ENCODE data around the gene CLCF1. TPM values are rescaled to one million over a fixed set of nuclear protein-coding genes. Genes with fewer than 3 reads are reported as not detected.

Gene CLCF1
- total RNA-seq, 6 donors from 2014 or later: 3.7 to 29.5 (median 6.0) TPM

- ATAC-seq (ENCODE audit: low FRiP score in 2 of 2): peak; percentile 95 to 97
- peak; percentile 99 for DNase-seq
- H3K27me3 ChIP-seq: no peaks in the 10 kb centered on the region
- TF ChIP-seq POLR2A (IDR thresholded peaks at IDR 0.05): peak in 3 of 4 donors; percentile 86 to 97 (median 90)
- TF ChIP-seq POLR2AphosphoS5 (IDR thresholded peaks at IDR 0.05): peak; percentile 94 to 95
- peak in 3 of 6 experiments; percentile 3 to 13 (median 13) for TF ChIP-seq CTCF (IDR thresholded peaks at IDR 0.05)
- TF ChIP-seq EP300 (IDR thresholded peaks at IDR 0.05): peak in 1 of 4 donors; percentile 72
- WGBS, 2 donors: 0% methylated on average over 26 to 36 of the region's 37 CpGs
- H3K4me1 ChIP-seq: peaks cover 55 to 75% (median 64%) of the 10 kb centered on the region in 4 donors
- H3K4me3 ChIP-seq: peak within 1 kb of the TSS; percentile 55 to 73 (median 66)
- H3K36me3 ChIP-seq: no peaks in the 10 kb centered on the region
- H3K9me3 ChIP-seq: no peaks in the 10 kb centered on the region
- H3K27ac ChIP-seq: peak within 1 kb of the TSS; percentile 97 to 100 (median 98)
Observed at GRCh38 chr11:67353317-67354074, 19.9 kb downstream of the CLCF1 start, which contains the start of gene POLD4. Gene POLD4 (minus strand): TSS chr11:67353546. CDS start chr11:67353399, 147 bp downstream.

DNA sequence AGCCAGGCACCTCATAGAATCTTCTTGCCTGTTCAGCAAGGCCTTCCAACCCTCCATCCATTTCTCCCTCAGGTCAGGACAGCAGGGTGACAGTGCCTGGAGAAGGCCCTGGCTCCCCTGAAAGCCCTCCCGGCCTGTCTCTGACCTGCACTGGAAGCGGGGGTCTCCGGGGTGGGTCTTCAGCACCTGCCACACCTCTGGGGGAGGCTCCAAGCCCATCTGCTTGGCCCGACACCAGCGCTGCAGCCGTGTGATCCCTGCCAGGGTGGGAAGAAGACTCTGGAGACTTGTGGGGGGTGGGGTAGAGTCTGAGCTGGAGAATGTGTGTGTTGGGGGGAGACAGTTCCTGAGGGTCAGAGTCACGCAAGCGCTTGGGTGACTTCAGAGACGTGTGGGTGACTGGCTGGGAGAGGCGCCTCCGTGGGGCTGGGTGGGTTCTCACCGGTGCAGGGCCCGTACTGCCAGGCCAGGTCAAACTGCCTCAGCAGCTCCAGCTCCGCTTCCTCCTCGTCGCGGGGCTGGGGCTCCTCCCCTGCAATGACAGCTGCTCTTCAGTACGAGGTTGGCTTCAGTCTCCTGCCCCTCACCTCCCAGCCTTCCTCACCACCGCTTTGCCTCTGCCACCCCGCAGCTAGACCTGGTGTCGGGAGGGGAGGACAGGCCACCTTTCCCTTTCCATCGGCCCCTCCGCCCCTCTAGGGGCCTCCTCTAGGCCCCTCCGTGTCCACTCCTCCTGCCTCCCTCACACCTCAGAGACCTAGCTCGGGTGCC, 20.7 kb downstream of the CLCF1 start:
- Histone ChIP-seq H3K27ac (peak overlapping the region; percentile 97 to 100 (median 98)), H3K36me3 (no peaks in the 10 kb centered on the region), H3K4me1 (peaks cover 55 to 68% (median 64%) of the 10 kb centered on the region in 4 donors), H3K9me3 (no peaks in the 10 kb centered on the region), H3K4me3 (peak overlapping the region; percentile 55 to 73 (median 66)), H3K27me3 (no peaks in the 10 kb centered on the region)
- ATAC-seq (ENCODE audit: low FRiP score in 2 of 2): peak; percentile 34 to 69
- peak in 1 of 2 donors; percentile 80 for DNase-seq
- TF ChIP-seq POLR2AphosphoS5 (IDR thresholded peaks at IDR 0.05): no peak
- TF ChIP-seq CTCF (IDR thresholded peaks at IDR 0.05): no peak
- TF ChIP-seq EP300 (IDR thresholded peaks at IDR 0.05): no peak
- TF ChIP-seq POLR2A (IDR thresholded peaks at IDR 0.05): no peak
- 16 to 25% methylated on average over 9 to 25 of the region's 25 CpGs for WGBS, 2 donors

GRCh38 chr11:67351275-67352005, 22.0 kb downstream of the CLCF1 start:
- DNase-seq (peak in 1 of 2 donors; percentile 70), ATAC-seq (ENCODE audit: low FRiP score in 2 of 2) (peak; percentile 21 to 48)
- 51 to 100% methylated on average over 4 to 11 of the region's 11 CpGs for WGBS, 2 donors
- H3K4me1 ChIP-seq: peaks cover 47 to 60% (median 55%) of the 10 kb centered on the region in 4 donors
- H3K27ac ChIP-seq: peak overlapping the region; percentile 97 to 100 (median 98)
- no peaks in the 10 kb centered on the region for H3K27me3 ChIP-seq
- no peaks in the 10 kb centered on the region for H3K9me3 ChIP-seq
- no peak for TF ChIP-seq POLR2A (IDR thresholded peaks at IDR 0.05)
- TF ChIP-seq CTCF (IDR thresholded peaks at IDR 0.05): peak; percentile 87 to 94 (median 90)
- peak overlapping the region in 1 of 4 donors; percentile 9 for H3K4me3 ChIP-seq
- H3K36me3 ChIP-seq: no peaks in the 10 kb centered on the region

DNA sequence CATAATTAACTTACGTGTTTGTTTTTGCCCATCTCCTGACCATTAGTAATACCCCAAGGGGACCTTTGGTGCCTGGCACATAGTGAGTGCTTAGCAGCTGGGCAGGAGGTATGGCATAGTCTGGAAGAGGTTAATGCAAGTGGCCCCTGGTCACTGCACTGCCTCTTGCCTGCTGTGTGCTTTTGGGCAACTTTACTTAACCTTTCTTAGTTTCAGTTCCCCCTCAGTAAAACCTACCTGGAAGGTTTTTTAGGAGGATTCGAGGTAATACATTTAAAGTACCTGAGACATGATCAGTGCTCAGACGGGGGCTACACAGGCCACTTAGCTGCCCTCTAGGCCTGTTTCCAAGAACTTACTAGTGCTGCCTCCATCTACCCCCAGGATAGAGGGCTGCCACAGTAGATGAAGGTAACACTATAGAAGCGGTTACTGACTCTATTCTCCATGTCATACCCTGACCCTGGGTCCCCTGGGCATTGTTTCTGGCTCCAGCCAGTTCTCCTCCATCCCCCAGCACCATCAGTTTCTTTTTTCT, 23.4 kb downstream of the CLCF1 start:
- Histone ChIP-seq H3K4me3 (no peak overlapping the region), H3K27ac (peak overlapping the region in 1 of 4 donors; percentile 9), H3K4me1 (peaks cover 35 to 58% (median 48%) of the 10 kb centered on the region in 4 donors), H3K9me3 (no peaks in the 10 kb centered on the region), H3K36me3 (no peaks in the 10 kb centered on the region), H3K27me3 (no peaks in the 10 kb centered on the region)
- DNase-seq (no peak), ATAC-seq (ENCODE audit: low FRiP score in 2 of 2) (no peak)
- 87 to 94% methylated on average over 4 of the region's 4 CpGs for WGBS, 2 donors
- no peak for TF ChIP-seq CTCF (IDR thresholded peaks at IDR 0.05)
- no peak for TF ChIP-seq POLR2AphosphoS5 (IDR thresholded peaks at IDR 0.05)
- no peak for TF ChIP-seq EP300 (IDR thresholded peaks at IDR 0.05)
- TF ChIP-seq POLR2A (IDR thresholded peaks at IDR 0.05): no peak

Measured in upper lobe of left lung (tissue), 6 donors.